Activated CD4-positive, alpha-beta T cell treated with anti-CD3 and anti-CD28 coated beads, Interleukin-2, amount 10 ng/mL, durations not matched to agents 24 days and 14 days (primary cell): Measurements from ENCODE around the gene PFDN2. TPM values are rescaled to one million over a fixed set of nuclear protein-coding genes. Genes with fewer than 3 reads are reported as not detected.

Source experiments
- DNase-seq: peaks from one replicate; pipeline ENCODE4 v3.0.0; 2022
- H3K27ac Mint-ChIP-seq: one replicate; pipeline ENCODE4 v1.8.0; 2022; ENCODE audit warnings: mild to moderate bottlenecking, mixed read lengths
- H3K27me3 Mint-ChIP-seq: one replicate; pipeline ENCODE4 v1.8.0; 2022; ENCODE audit warnings: mixed read lengths
- H3K36me3 Mint-ChIP-seq: one replicate; pipeline ENCODE4 v1.8.0; 2022; ENCODE audit warnings: low read depth, mild to moderate bottlenecking, mixed read lengths
- H3K4me1 Mint-ChIP-seq: one replicate; pipeline ENCODE4 v1.8.0; 2021; ENCODE audit warnings: mixed read lengths
- H3K4me3 Mint-ChIP-seq: one replicate; pipeline ENCODE4 v1.8.0; 2022; ENCODE audit warnings: mild to moderate bottlenecking, moderate library complexity, mixed read lengths
- H3K9me3 Mint-ChIP-seq: one replicate; pipeline ENCODE4 v1.8.0; 2021; ENCODE audit warnings: mixed read lengths
- intact Hi-C: fragments of 100-400 bp; cut with micrococcal nuclease; formaldehyde crosslinking; loops from one replicate; pipeline ENCODE4 v1.15.1; 2023
- total RNA-seq: library from RNA; stranded (reverse); gene quantifications from 2 replicates; pipeline ENCODE4 v1.2.3, GENCODE V29; 2022

PFDN2 gene
- total RNA-seq, 1 donor from 2014 or later, result 173 TPM

- DNase-seq, result peak; percentile 68
- Mint-ChIP-seq H3K4me1 (peaks cover 50% of the 10 kb centered on the region), H3K27ac (peak overlapping the region; percentile 93), H3K4me3 (peak overlapping the region; percentile 91), H3K27me3 (no peaks in the 10 kb centered on the region), H3K9me3 (no peaks in the 10 kb centered on the region), H3K36me3 (peaks cover 49% of the 10 kb centered on the region)
- intact Hi-C loops, result loop anchor here (2.0 kb wide), 1 partner anchor 18 kb away; the partner anchor contains the start of gene B4GALT3
These were observed 40.6 kb upstream of the PFDN2 start for GRCh38 chr1:161158316-161159010.

GRCh38 chr1:161157867-161158266, 40.0 kb upstream of the PFDN2 start:
- no peak for DNase-seq
- H3K27me3 Mint-ChIP-seq, result no peaks in the 10 kb centered on the region
- intact Hi-C loops, result loop anchor here (2.0 kb wide), 1 partner anchor 19 kb away; the partner anchor contains the start of gene B4GALT3
- peak overlapping the region; percentile 7 for H3K4me3 Mint-ChIP-seq
- H3K9me3 Mint-ChIP-seq, result no peaks in the 10 kb centered on the region
- H3K27ac Mint-ChIP-seq, result peak overlapping the region; percentile 7
- H3K36me3 Mint-ChIP-seq, result peaks cover 43% of the 10 kb centered on the region
- peaks cover 47% of the 10 kb centered on the region for H3K4me1 Mint-ChIP-seq

- intact Hi-C loops, result loop anchor here (1.0 to 5.0 kb wide), 4 partner anchors 12 to 86 kb away; partner anchors contain the start of genes DEDD, NIT1, PFDN2 and PPOX
- Mint-ChIP-seq H3K27ac (peak within 1 kb of the TSS; percentile 100), H3K9me3 (no peaks in the 10 kb centered on the region), H3K4me1 (peaks cover 22% of the 10 kb centered on the region), H3K4me3 (peak within 1 kb of the TSS; percentile 97), H3K36me3 (peaks cover 19% of the 10 kb centered on the region), H3K27me3 (no peaks in the 10 kb centered on the region)
- peak; percentile 95 for DNase-seq
These were observed 36.0 kb upstream of the PFDN2 start, which contains the start of gene UFC1 for GRCh38 chr1:161153682-161154337. Gene UFC1, plus strand, starts transcription at chr1:161153978. Its CDS starts 20 bp downstream, at chr1:161153998.

GRCh38 chr1:161153176-161153575, 35.3 kb upstream of the PFDN2 start:
- no peaks in the 10 kb centered on the region for H3K27me3 Mint-ChIP-seq
- H3K27ac Mint-ChIP-seq, result peak overlapping the region; percentile 100
- H3K4me1 Mint-ChIP-seq, result peaks cover 16% of the 10 kb centered on the region
- H3K4me3 Mint-ChIP-seq, result peak overlapping the region; percentile 97
- no peaks in the 10 kb centered on the region for H3K9me3 Mint-ChIP-seq
- peaks cover 15% of the 10 kb centered on the region for H3K36me3 Mint-ChIP-seq
- DNase-seq, result no peak
- intact Hi-C loops, result loop anchor here (1.0 to 5.0 kb wide), 4 partner anchors 13 to 85 kb away; partner anchors contain the start of genes DEDD, NIT1, PFDN2 and PPOX

GRCh38 chr1:161145832-161146231, 28.0 kb upstream of the PFDN2 start:
- Mint-ChIP-seq H3K4me3 (no peak overlapping the region), H3K4me1 (no peaks in the 10 kb centered on the region), H3K27ac (no peak overlapping the region), H3K27me3 (no peaks in the 10 kb centered on the region), H3K9me3 (no peaks in the 10 kb centered on the region), H3K36me3 (no peaks in the 10 kb centered on the region)
- no peak for DNase-seq
- intact Hi-C loops, result no loop called here

GRCh38 chr1:161140755-161141400, 23.0 kb upstream of the PFDN2 start:
- Mint-ChIP-seq H3K4me3 (no peak overlapping the region), H3K4me1 (peaks cover 5% of the 10 kb centered on the region), H3K27ac (no peak overlapping the region), H3K9me3 (no peaks in the 10 kb centered on the region), H3K36me3 (peaks cover 3% of the 10 kb centered on the region), H3K27me3 (no peaks in the 10 kb centered on the region)
- DNase-seq, result no peak
- intact Hi-C loops, result no loop called here

GRCh38 chr1:161139766-161140165, 21.9 kb upstream of the PFDN2 start:
- Mint-ChIP-seq H3K4me1 (peaks cover 9% of the 10 kb centered on the region), H3K27ac (no peak overlapping the region)

GRCh38 chr1:161138431-161138830, 20.6 kb upstream of the PFDN2 start:
- no peaks in the 10 kb centered on the region for H3K9me3 Mint-ChIP-seq
- H3K27ac Mint-ChIP-seq, result peak overlapping the region; percentile 19
- intact Hi-C loops, result no loop called here
- peaks cover 9% of the 10 kb centered on the region for H3K4me1 Mint-ChIP-seq
- DNase-seq, result no peak
- H3K4me3 Mint-ChIP-seq, result no peak overlapping the region
- peaks cover 7% of the 10 kb centered on the region for H3K36me3 Mint-ChIP-seq
- no peaks in the 10 kb centered on the region for H3K27me3 Mint-ChIP-seq

More at GRCh38 chr1:161139766-161140165, 21.9 kb upstream of the PFDN2 start:
- intact Hi-C loops, result no loop called here
- H3K27me3 Mint-ChIP-seq, result no peaks in the 10 kb centered on the region
- peak; percentile 84 for DNase-seq
- H3K9me3 Mint-ChIP-seq, result no peaks in the 10 kb centered on the region
- H3K4me3 Mint-ChIP-seq, result no peak overlapping the region
- peaks cover 7% of the 10 kb centered on the region for H3K36me3 Mint-ChIP-seq

- no peaks in the 10 kb centered on the region for H3K27me3 Mint-ChIP-seq
- H3K27ac Mint-ChIP-seq, result no peak overlapping the region
- peaks cover 7% of the 10 kb centered on the region for H3K36me3 Mint-ChIP-seq
- no peaks in the 10 kb centered on the region for H3K9me3 Mint-ChIP-seq
- no peak for DNase-seq
- H3K4me1 Mint-ChIP-seq, result peaks cover 9% of the 10 kb centered on the region
- H3K4me3 Mint-ChIP-seq, result no peak overlapping the region
- intact Hi-C loops, result no loop called here
These were observed 20.0 kb upstream of the PFDN2 start for GRCh38 chr1:161137881-161138280.

GRCh38 chr1:161133220-161133740, 15.4 kb upstream of the PFDN2 start:
- Mint-ChIP-seq H3K36me3 (peaks cover 28% of the 10 kb centered on the region), H3K9me3 (no peaks in the 10 kb centered on the region), H3K4me3 (no peak overlapping the region), H3K4me1 (peaks cover 38% of the 10 kb centered on the region), H3K27me3 (no peaks in the 10 kb centered on the region), H3K27ac (no peak overlapping the region)
- intact Hi-C loops, result loop anchor here (2.0 to 5.0 kb wide), 2 partner anchors 66 to 70 kb away; partner anchors contain the start of genes ARHGAP30 and NDUFS2
- DNase-seq, result no peak

- Mint-ChIP-seq H3K4me1 (peaks cover 44% of the 10 kb centered on the region), H3K27ac (no peak within 1 kb of the TSS), H3K4me3 (no peak within 1 kb of the TSS), H3K9me3 (no peaks in the 10 kb centered on the region), H3K27me3 (no peaks in the 10 kb centered on the region), H3K36me3 (peaks cover 32% of the 10 kb centered on the region)
- DNase-seq, result peak; percentile 96
- intact Hi-C loops, result loop anchor here (1.0 to 5.0 kb wide), 5 partner anchors 13 to 70 kb away; partner anchors contain the start of genes ARHGAP30, NDUFS2, PPOX and UFC1
These were observed 14.8 kb upstream of the PFDN2 start, which contains the start of gene DEDD for GRCh38 chr1:161132410-161133219. Gene DEDD, minus strand, starts transcription at chr1:161132667. Its CDS starts 8,205 bp downstream, at chr1:161124462.

- Mint-ChIP-seq H3K4me3 (no peak overlapping the region), H3K27me3 (no peaks in the 10 kb centered on the region), H3K36me3 (peaks cover 41% of the 10 kb centered on the region), H3K4me1 (peaks cover 51% of the 10 kb centered on the region), H3K27ac (no peak overlapping the region), H3K9me3 (no peaks in the 10 kb centered on the region)
- DNase-seq, result peak; percentile 71
- intact Hi-C loops, result loop anchor here (1.0 to 5.0 kb wide), 5 partner anchors 12 to 71 kb away; partner anchors contain the start of genes ARHGAP30, NDUFS2, PPOX and UFC1
These were observed 13.9 kb upstream of the PFDN2 start for GRCh38 chr1:161131523-161132409.
